Ishikawa (cell line): ENCODE data around the gene CENPS.

ENCODE experiments used
- CEBPB ChIP-seq: IDR thresholded peaks from 2 replicates; pipeline ENCODE4 v1.6.1; 2012
- CREB1 ChIP-seq: IDR thresholded peaks from 2 replicates; pipeline ENCODE4 v1.6.1; 2012; ENCODE audit warnings: low read depth
- EGR1 ChIP-seq: IDR thresholded peaks from 2 replicates; pipeline ENCODE4 v1.6.1; 2012
- EP300 ChIP-seq: IDR thresholded peaks from 2 replicates; pipeline ENCODE4 v1.6.1; 2012; ENCODE audit warnings: borderline replicate concordance
- FOXM1 ChIP-seq: IDR thresholded peaks from 2 replicates; pipeline ENCODE4 v1.6.1; 2012; ENCODE audit warnings: low read depth, borderline replicate concordance
- MAX ChIP-seq: IDR thresholded peaks from 2 replicates; pipeline ENCODE4 v1.6.1; 2012
- NFIC ChIP-seq: IDR thresholded peaks from 2 replicates; pipeline ENCODE4 v1.6.1; 2012
- RAD21 ChIP-seq: IDR thresholded peaks from 2 replicates; pipeline ENCODE4 v1.6.1; 2012; ENCODE audit warnings: low read depth
- REST ChIP-seq: IDR thresholded peaks from 2 replicates; pipeline ENCODE4 v1.6.1; 2012; ENCODE audit warnings: low read depth, mild to moderate bottlenecking
- TAF1 ChIP-seq: IDR thresholded peaks from 2 replicates; pipeline ENCODE4 v1.6.1; 2012; ENCODE audit warnings: low read depth, mild to moderate bottlenecking
- TCF12 ChIP-seq: IDR thresholded peaks from 2 replicates; pipeline ENCODE4 v1.6.1; 2012; ENCODE audit warnings: low read depth
- TEAD4 ChIP-seq: IDR thresholded peaks from 2 replicates; pipeline ENCODE4 v1.6.1; 2012
- USF1 ChIP-seq: IDR thresholded peaks from 2 replicates; pipeline ENCODE4 v1.6.1; 2012
- YY1 ChIP-seq: IDR thresholded peaks from 2 replicates; pipeline ENCODE4 v1.6.1; 2012; ENCODE audit warnings: low read depth
- ZBTB7A ChIP-seq: IDR thresholded peaks from 2 replicates; pipeline ENCODE4 v1.6.1; 2012; ENCODE audit warnings: low read depth

The CENPS gene

GRCh38 chr1:10430216-10431069 is at the start of gene CENPS:
TSS of gene CENPS (plus strand) at chr1:10430433. CDS start at chr1:10430518, 85 bp downstream.
- peak; percentile 14; the same call in 1 of the 2 replicates for TF ChIP-seq TCF12
- TF ChIP-seq EP300: no peak
- peak; percentile 51; the same call in 1 of the 2 replicates for TF ChIP-seq RAD21
- peak; percentile 82 for TF ChIP-seq ZBTB7A
- no peak for TF ChIP-seq USF1
- no peak for TF ChIP-seq CEBPB
- no peak; the same call in 1 of the 2 replicates for TF ChIP-seq YY1
- TF ChIP-seq TAF1: peak; percentile 54; the same call in 1 of the 2 replicates
- peak; percentile 96 for TF ChIP-seq MAX
- peak; percentile 46; the same call in 1 of the 2 replicates for TF ChIP-seq EGR1
- TF ChIP-seq TEAD4: no peak; the same call in 1 of the 2 replicates
- no peak for TF ChIP-seq REST

GRCh38 chr1:10380594-10381275 is 49.5 kb upstream of the CENPS start:
- TF ChIP-seq FOXM1: no peak
- TF ChIP-seq TAF1: no peak
- TF ChIP-seq ZBTB7A: no peak

- TF ChIP-seq TEAD4: no peak
- TF ChIP-seq CREB1: no peak
- TF ChIP-seq TCF12: no peak
- no peak for TF ChIP-seq FOXM1
- TF ChIP-seq CEBPB: no peak
- no peak for TF ChIP-seq EGR1
- no peak for TF ChIP-seq MAX
- no peak for TF ChIP-seq ZBTB7A
- no peak for TF ChIP-seq EP300
- no peak for TF ChIP-seq USF1
Measured at GRCh38 chr1:10383630-10384029, 46.6 kb upstream of the CENPS start.

- TF ChIP-seq FOXM1 (no peak), EGR1 (no peak), TEAD4 (no peak), REST (no peak), EP300 (no peak), YY1 (no peak), CREB1 (no peak), CEBPB (no peak), MAX (no peak), TCF12 (no peak), NFIC (no peak), USF1 (no peak), TAF1 (no peak), RAD21 (no peak), ZBTB7A (no peak)
Measured at GRCh38 chr1:10384219-10384618, 46.0 kb upstream of the CENPS start.
